OCI-LY1 (cell line): ENCODE results near the gene FAM124A.

Source experiments
- CTCF ChIP-seq: fragments of 200-600 bp; sonication (generic), shearing (Covaris generic); IDR thresholded peaks from 2 replicates; pipeline ENCODE4 v1.5.1; 2017; ENCODE audit warnings: mild to moderate bottlenecking, antibody characterized with exemption, low read length, moderate library complexity, mixed read lengths
- EZH2 ChIP-seq: fragments of 200-600 bp; sonication (generic), shearing (Covaris generic); IDR thresholded peaks from 2 replicates; pipeline ENCODE4 v1.8.0; 2017; ENCODE audit warnings: borderline replicate concordance, mixed run types, mild to moderate bottlenecking, antibody characterized with exemption, low read length, moderate library complexity, mixed read lengths

GRCh38 chr13:51193387-51193786 is 28.8 kb upstream of the FAM124A start:
- TF ChIP-seq CTCF = no peak
- no peak for TF ChIP-seq EZH2
